Mucosa of stomach (tissue), 1 donor: ENCODE results near the gene EXOC2.

Experiments
- H3K27me3 ChIP-seq: one replicate; pipeline ENCODE4 v1.7.0; 2013; ENCODE audit warnings: mild to moderate bottlenecking, low read length; ENCODE audit not compliant: control insufficient read depth, insufficient read depth
- H3K36me3 ChIP-seq: one replicate; pipeline ENCODE4 v1.7.0; 2013; ENCODE audit warnings: low read length; ENCODE audit not compliant: control insufficient read depth, insufficient read depth
- H3K4me1 ChIP-seq: one replicate; pipeline ENCODE4 v1.7.0; 2013; ENCODE audit warnings: mild to moderate bottlenecking, low read length; ENCODE audit not compliant: control insufficient read depth, insufficient read depth
- H3K4me3 ChIP-seq: one replicate; pipeline ENCODE4 v1.7.0; 2013; ENCODE audit warnings: low read length
- H3K9ac ChIP-seq: one replicate; pipeline ENCODE4 v1.7.0; 2013; ENCODE audit warnings: mild to moderate bottlenecking, low read length, moderate library complexity
- H3K9me3 ChIP-seq: one replicate; pipeline ENCODE4 v1.7.0; 2013; ENCODE audit warnings: mild to moderate bottlenecking, low read length, moderate library complexity; ENCODE audit not compliant: control insufficient read depth
- donor health status: Pancreatic carcinoma.

EXOC2 gene

GRCh38 chr6:446418-447366 lies 246.2 kb downstream of the EXOC2 start:
- H3K27me3 ChIP-seq = peaks cover 2% of the 10 kb centered on the region
- no peak overlapping the region for H3K4me3 ChIP-seq

GRCh38 chr6:445571-446417 lies 247.1 kb downstream of the EXOC2 start:
- no peak overlapping the region for H3K4me3 ChIP-seq
- H3K9me3 ChIP-seq = no peaks in the 10 kb centered on the region
- H3K36me3 ChIP-seq = no peaks in the 10 kb centered on the region
- H3K27me3 ChIP-seq = peaks cover 2% of the 10 kb centered on the region
- no peak overlapping the region for H3K9ac ChIP-seq
- no peaks in the 10 kb centered on the region for H3K4me1 ChIP-seq

More at GRCh38 chr6:446418-447366, 246.2 kb downstream of the EXOC2 start:
- Histone ChIP-seq H3K9ac (no peak overlapping the region), H3K36me3 (no peaks in the 10 kb centered on the region), H3K9me3 (no peaks in the 10 kb centered on the region), H3K4me1 (no peaks in the 10 kb centered on the region)

DNA sequence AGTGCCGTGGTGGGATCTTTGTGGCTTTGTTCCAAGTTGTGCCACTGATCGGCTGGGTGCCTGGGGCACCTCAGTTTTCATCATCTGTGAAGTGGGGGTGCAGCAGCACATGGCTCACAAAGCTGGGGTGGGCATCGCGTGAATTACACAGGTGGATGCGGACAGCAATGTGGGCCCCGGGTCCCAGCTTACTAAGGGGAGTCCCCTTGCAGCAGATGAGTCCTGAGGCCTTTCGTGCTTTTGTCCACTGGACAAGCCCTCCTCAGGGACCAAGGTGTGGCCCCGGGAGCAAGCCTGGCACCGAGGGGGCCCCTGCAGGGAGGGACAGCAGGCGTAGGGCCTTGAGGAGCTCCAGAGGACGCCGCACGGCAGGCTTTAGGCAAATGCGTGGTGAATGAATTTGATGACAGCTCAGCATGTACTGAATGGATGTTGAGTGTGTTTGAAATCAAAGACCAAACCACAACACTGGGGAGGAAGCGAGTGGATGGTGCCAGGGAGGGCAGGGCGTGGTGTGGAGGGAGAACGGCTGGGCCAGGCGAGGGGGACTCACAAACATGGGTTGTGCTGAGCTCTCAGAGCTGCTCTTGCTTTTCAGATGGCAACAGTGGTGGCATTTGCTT lies 248.2 kb downstream of the EXOC2 start:
- H3K4me1 ChIP-seq = no peaks in the 10 kb centered on the region
- no peaks in the 10 kb centered on the region for H3K9me3 ChIP-seq
- no peak overlapping the region for H3K4me3 ChIP-seq
- H3K9ac ChIP-seq = no peak overlapping the region
- peaks cover 3% of the 10 kb centered on the region for H3K27me3 ChIP-seq
- H3K36me3 ChIP-seq = no peaks in the 10 kb centered on the region

DNA sequence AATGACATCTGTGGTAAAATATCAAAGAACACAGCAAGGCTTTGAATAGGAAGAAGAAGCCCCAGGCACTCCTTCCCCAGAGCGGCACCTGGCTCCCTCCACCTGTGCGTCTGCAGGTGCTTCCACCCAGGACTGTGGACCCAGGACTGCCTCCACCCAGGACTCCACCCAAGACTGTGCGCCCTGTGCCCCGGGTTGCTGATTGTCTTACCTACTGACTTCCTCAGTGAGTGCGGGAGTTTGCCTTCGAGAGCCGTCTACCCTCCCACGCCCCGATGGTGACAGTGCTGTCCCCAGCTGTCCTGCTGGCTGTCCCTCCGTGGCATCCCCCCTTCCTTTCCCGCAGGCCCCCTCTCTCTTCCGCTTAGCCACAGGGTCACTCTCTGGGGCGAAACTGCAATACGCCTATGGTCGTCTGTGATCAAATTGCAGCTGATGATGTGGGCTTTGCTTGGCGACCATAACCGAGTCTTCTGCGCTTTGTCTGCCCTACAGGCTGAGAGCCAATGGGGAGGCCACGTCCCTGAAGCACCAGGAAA lies 249.2 kb downstream of the EXOC2 start:
- no peaks in the 10 kb centered on the region for H3K4me1 ChIP-seq
- H3K9me3 ChIP-seq = no peaks in the 10 kb centered on the region
- no peak overlapping the region for H3K9ac ChIP-seq
- no peak overlapping the region for H3K4me3 ChIP-seq
- no peaks in the 10 kb centered on the region for H3K36me3 ChIP-seq
- peaks cover 6% of the 10 kb centered on the region for H3K27me3 ChIP-seq

DNA sequence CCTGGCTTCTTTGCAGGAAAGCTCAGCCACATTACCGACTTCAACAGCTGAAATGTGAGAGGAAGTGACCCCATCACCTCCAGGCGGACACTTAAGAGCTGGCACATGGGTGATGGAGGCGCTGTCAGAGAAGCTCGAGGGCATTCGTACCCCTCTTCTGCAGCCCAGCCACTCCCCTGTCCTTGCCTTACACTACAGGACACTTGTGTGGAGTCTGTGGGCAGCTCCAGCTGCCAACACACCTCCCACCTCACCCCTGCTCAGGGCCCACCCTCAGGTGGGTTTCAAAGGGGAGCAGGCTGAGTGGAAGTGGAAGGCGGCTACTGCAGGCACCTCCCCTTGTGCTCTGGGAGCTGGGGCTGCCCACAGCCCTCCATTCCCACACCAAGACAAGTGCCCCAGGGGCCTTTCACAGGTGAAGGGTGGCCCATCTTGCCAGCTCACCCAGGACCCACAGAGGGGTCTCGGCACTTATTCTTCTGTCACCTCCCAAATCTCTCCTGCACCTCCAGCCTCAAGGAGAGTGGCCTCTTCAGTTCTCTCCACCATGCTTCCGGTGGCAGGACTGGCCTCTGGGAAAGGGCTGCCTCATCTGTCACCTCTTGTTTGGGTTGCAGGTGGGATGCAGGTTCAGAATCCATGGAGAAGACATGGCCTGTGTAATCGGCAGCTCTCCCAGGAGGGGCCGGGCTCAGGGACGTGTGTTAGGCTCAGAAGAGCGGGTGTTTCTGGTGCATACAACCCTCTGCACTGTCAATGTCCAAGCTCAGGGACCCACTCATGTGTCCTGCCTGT lies 251.6 kb downstream of the EXOC2 start:
- peaks cover 6% of the 10 kb centered on the region for H3K27me3 ChIP-seq
- H3K9ac ChIP-seq = no peak overlapping the region

GRCh38 chr6:439641-440167 lies 253.2 kb downstream of the EXOC2 start:
- H3K27me3 ChIP-seq = peaks cover 6% of the 10 kb centered on the region

More for the DNA sequence above, 251.6 kb downstream of the EXOC2 start:
- H3K4me3 ChIP-seq = no peak overlapping the region
- no peaks in the 10 kb centered on the region for H3K4me1 ChIP-seq
- no peaks in the 10 kb centered on the region for H3K9me3 ChIP-seq
- H3K36me3 ChIP-seq = no peaks in the 10 kb centered on the region

GRCh38 chr6:438634-439170 lies 254.2 kb downstream of the EXOC2 start:
- H3K9ac ChIP-seq = no peak overlapping the region
- peaks cover 3% of the 10 kb centered on the region for H3K27me3 ChIP-seq
- no peaks in the 10 kb centered on the region for H3K4me1 ChIP-seq
- H3K9me3 ChIP-seq = no peaks in the 10 kb centered on the region
- H3K36me3 ChIP-seq = no peaks in the 10 kb centered on the region
- no peak overlapping the region for H3K4me3 ChIP-seq

More at GRCh38 chr6:439641-440167, 253.2 kb downstream of the EXOC2 start:
- no peak overlapping the region for H3K4me3 ChIP-seq
- no peaks in the 10 kb centered on the region for H3K36me3 ChIP-seq
- no peaks in the 10 kb centered on the region for H3K4me1 ChIP-seq
- no peak overlapping the region for H3K9ac ChIP-seq
- no peaks in the 10 kb centered on the region for H3K9me3 ChIP-seq

- H3K4me3 ChIP-seq = no peak overlapping the region
- no peak overlapping the region for H3K9ac ChIP-seq
- peaks cover 3% of the 10 kb centered on the region for H3K27me3 ChIP-seq
- no peaks in the 10 kb centered on the region for H3K36me3 ChIP-seq
- no peaks in the 10 kb centered on the region for H3K4me1 ChIP-seq
- H3K9me3 ChIP-seq = no peaks in the 10 kb centered on the region
Measured at GRCh38 chr6:437037-437392, 255.9 kb downstream of the EXOC2 start.

GRCh38 chr6:436308-437036 lies 256.5 kb downstream of the EXOC2 start:
- Histone ChIP-seq H3K27me3 (peaks cover 3% of the 10 kb centered on the region), H3K9ac (no peak overlapping the region), H3K4me3 (no peak overlapping the region), H3K4me1 (no peaks in the 10 kb centered on the region), H3K9me3 (no peaks in the 10 kb centered on the region), H3K36me3 (no peaks in the 10 kb centered on the region)

DNA sequence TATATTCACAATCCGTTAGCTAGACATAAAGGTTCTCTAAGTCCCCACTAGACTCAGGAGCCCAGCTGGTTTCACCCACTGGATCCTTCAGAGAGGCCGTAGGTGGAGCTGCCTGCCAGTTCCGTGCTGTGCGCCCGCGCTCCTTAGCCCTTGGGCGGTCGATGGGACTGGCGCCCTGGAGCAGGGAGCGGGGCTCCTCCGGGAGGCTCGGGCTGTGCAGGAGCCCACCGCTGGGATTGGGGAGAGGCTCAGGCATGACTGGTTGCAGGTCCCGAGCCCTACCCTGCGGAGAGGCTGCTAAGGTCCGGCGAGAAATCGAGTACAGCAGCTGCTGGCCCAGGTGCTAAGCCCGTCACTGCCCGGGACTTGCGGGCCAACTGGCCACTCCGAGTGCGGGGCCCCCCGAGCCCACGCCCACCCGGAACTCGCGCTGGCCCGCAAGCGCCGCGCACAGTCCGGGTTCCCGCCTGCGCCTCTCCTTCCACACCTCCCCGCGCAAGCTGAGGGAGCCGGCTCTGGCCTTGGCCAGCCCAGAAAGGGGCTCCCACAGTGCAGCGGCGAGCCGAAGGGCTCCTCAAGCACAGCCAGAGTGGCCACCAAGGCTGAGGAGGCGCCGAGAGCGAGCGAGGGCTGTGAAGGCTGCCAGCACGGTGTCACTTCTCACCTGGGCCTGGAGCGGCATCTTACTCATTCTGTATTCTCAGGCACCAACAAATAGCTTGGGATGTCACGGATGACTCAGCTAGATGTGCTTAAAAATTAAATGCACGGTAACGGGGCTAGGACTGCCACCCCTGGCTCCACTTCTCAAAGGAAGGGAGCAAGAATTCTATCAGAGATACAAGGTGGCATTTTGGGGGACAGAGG lies 257.3 kb downstream of the EXOC2 start:
- Histone ChIP-seq H3K4me1 (no peaks in the 10 kb centered on the region), H3K4me3 (no peak overlapping the region), H3K36me3 (no peaks in the 10 kb centered on the region), H3K9ac (no peak overlapping the region), H3K27me3 (peaks cover 3% of the 10 kb centered on the region), H3K9me3 (no peaks in the 10 kb centered on the region)
